NCI-H2227 treated with DMSO at 0.1 percent for 48 hours (cell line): ENCODE data around the gene HMGXB4.

ENCODE experiments used
- DNase-seq: peaks from one replicate; lab custom pipeline; 2025; lab: John Stamatoyannopoulos, UW

Gene HMGXB4

GRCh38 chr22:35258191-35258988 is 1.1 kb downstream of the HMGXB4 start:
- peak; percentile 11 for DNase-seq

GRCh38 chr22:35264986-35265385 is 7.7 kb downstream of the HMGXB4 start:
- no peak for DNase-seq

- DNase-seq, result no peak
Measured at GRCh38 chr22:35266277-35266676, 9.0 kb downstream of the HMGXB4 start.

GRCh38 chr22:35269630-35270029 is 12.3 kb downstream of the HMGXB4 start:
- no peak for DNase-seq

GRCh38 chr22:35274154-35274871 is 17.0 kb downstream of the HMGXB4 start:
- no peak for DNase-seq

- DNase-seq, result no peak
Measured at GRCh38 chr22:35275580-35275979, 18.3 kb downstream of the HMGXB4 start.

GRCh38 chr22:35276019-35276418 is 18.7 kb downstream of the HMGXB4 start:
- no peak for DNase-seq

- no peak for DNase-seq
Measured at GRCh38 chr22:35288116-35288515, 30.8 kb downstream of the HMGXB4 start.

GRCh38 chr22:35292786-35293185 is 35.5 kb downstream of the HMGXB4 start:
- DNase-seq, result no peak

GRCh38 chr22:35296051-35296450 is 38.8 kb downstream of the HMGXB4 start:
- no peak for DNase-seq

GRCh38 chr22:35299217-35299672 is 42.0 kb downstream of the HMGXB4 start:
- DNase-seq, result peak; percentile 14

GRCh38 chr22:35299673-35300499 is 42.6 kb downstream of the HMGXB4 start, which contains the start of gene TOM1:
Gene TOM1 (plus strand): TSS chr22:35299894. CDS start chr22:35299929, 35 bp downstream.
- peak; percentile 96 for DNase-seq

GRCh38 chr22:35301372-35301874 is 44.1 kb downstream of the HMGXB4 start:
- DNase-seq, result no peak

GRCh38 chr22:35303029-35303624 is 45.8 kb downstream of the HMGXB4 start:
- DNase-seq, result no peak

GRCh38 chr22:35305525-35306070 is 48.3 kb downstream of the HMGXB4 start:
- DNase-seq, result no peak

- DNase-seq, result no peak
Measured at GRCh38 chr22:35306350-35306967, 49.2 kb downstream of the HMGXB4 start.

- DNase-seq, result no peak
Measured at GRCh38 chr22:35307372-35307771, 50.1 kb downstream of the HMGXB4 start.

GRCh38 chr22:35307892-35308291 is 50.6 kb downstream of the HMGXB4 start:
- no peak for DNase-seq

GRCh38 chr22:35308480-35309021 is 51.3 kb downstream of the HMGXB4 start:
- DNase-seq, result no peak
